Tibial artery (tissue), 4 donors: ENCODE measurements around the gene ZNF646.

ENCODE experiments used
- DNase-seq, 2 donors: peaks; one replicate each; pipeline ENCODE4 v3.0.0-alpha.2; 2019
- H3K27ac ChIP-seq, 2 donors: fragments of 200-600 bp; sonication (generic) in 1 of 2; 1 replicate in 1 of 2; 2 replicates in 1 of 2; pipeline ENCODE4 v1.5.1; 2018 to 2019; ENCODE audit warnings: mild to moderate bottlenecking in 1 of 2
- H3K27me3 ChIP-seq, 2 donors: fragments of 200-600 bp; sonication (generic) in 1 of 2; one replicate each; pipeline versions ENCODE4 v1.5.1 to v1.6.0; 2016 to 2019
- H3K36me3 ChIP-seq, 3 donors: fragments of 200-600 bp; sonication (generic) in 2 of 3; one replicate each; pipeline ENCODE4 v1.5.1; 2016 to 2019; ENCODE audit warnings: mild to moderate bottlenecking in 2 of 3
- H3K4me1 ChIP-seq, 4 donors: fragments of 200-600 bp; sonication (generic) in 2 of 4; 1 replicate in 3 of 4; 2 replicates in 1 of 4; pipeline ENCODE4 v1.5.1; 2016 to 2019
- H3K4me3 ChIP-seq, 2 donors: fragments of 200-600 bp; sonication (generic) in 1 of 2; 1 replicate in 1 of 2; 2 replicates in 1 of 2; pipeline ENCODE4 v1.5.1; 2018 to 2019; ENCODE audit warnings: mild to moderate bottlenecking in 2 of 2
- H3K9me3 ChIP-seq, 3 donors: fragments of 200-600 bp; sonication (generic) in 1 of 3; one replicate each; pipeline ENCODE4 v1.5.1; 2016 to 2019
- CTCF ChIP-seq, 2 experiments: fragments of 200-600 bp in 1 of 2; fragments of 450-650 bp in 1 of 2; IDR thresholded peaks; one replicate each; pipeline ENCODE4 v1.5.1; 2017 to 2019; ENCODE audit warnings: antibody characterized with exemption in 2 of 2, mild to moderate bottlenecking in 1 of 2, moderate library complexity in 1 of 2
- intact Hi-C: fragments of 100-400 bp; cut with DNase I; formaldehyde crosslinking; loops from one replicate; pipeline ENCODE4 v1.15.0; 2023; ENCODE audit warnings: low total_unique reads

The ZNF646 gene

GRCh38 chr16:31073142-31073969 is 866 bp upstream of the ZNF646 start:
- intact Hi-C loops: loop anchor here (5.0 to 10.0 kb wide), 2 partner anchors 86 to 371 kb away; partner anchors contain the start of genes HSD3B7 and ZNF843
- H3K27me3 ChIP-seq: no peaks in the 10 kb centered on the region
- peak overlapping the region; percentile 89 to 95 for H3K27ac ChIP-seq
- H3K36me3 ChIP-seq: peaks cover 15 to 23% (median 23%) of the 10 kb centered on the region in 3 donors
- H3K4me1 ChIP-seq: peaks cover 0 to 32% (median 23%) of the 10 kb centered on the region in 4 donors
- peak; percentile 91 to 94 for DNase-seq
- TF ChIP-seq CTCF (IDR thresholded peaks at IDR 0.05): no peak
- no peaks in the 10 kb centered on the region for H3K9me3 ChIP-seq
- peak overlapping the region; percentile 90 to 91 for H3K4me3 ChIP-seq

GRCh38 chr16:31074814-31075183 is 577 bp downstream of the ZNF646 start:
- Histone ChIP-seq H3K4me3 (peak overlapping the region; percentile 90 to 91), H3K4me1 (peaks cover 0 to 32% (median 23%) of the 10 kb centered on the region in 4 donors), H3K27me3 (no peaks in the 10 kb centered on the region), H3K36me3 (peaks cover 28 to 38% (median 37%) of the 10 kb centered on the region in 3 donors), H3K9me3 (no peaks in the 10 kb centered on the region), H3K27ac (peak overlapping the region; percentile 89 to 95)
- no peak for TF ChIP-seq CTCF (IDR thresholded peaks at IDR 0.05)
- DNase-seq: no peak
- intact Hi-C loops: loop anchor here (2.0 to 10.0 kb wide), 3 partner anchors 40 to 370 kb away; partner anchors contain the start of genes HSD3B7 and ZNF843

- TF ChIP-seq CTCF (IDR thresholded peaks at IDR 0.05): no peak
- peaks cover 0 to 31% (median 23%) of the 10 kb centered on the region in 4 donors for H3K4me1 ChIP-seq
- no peaks in the 10 kb centered on the region for H3K9me3 ChIP-seq
- no peaks in the 10 kb centered on the region for H3K27me3 ChIP-seq
- DNase-seq: no peak
- no peak overlapping the region for H3K4me3 ChIP-seq
- intact Hi-C loops: loop anchor here (10.0 kb wide), 1 partner anchor 368 kb away; the partner anchor contains the start of gene ZNF843
- peaks cover 42 to 53% (median 53%) of the 10 kb centered on the region in 3 donors for H3K36me3 ChIP-seq
- no peak overlapping the region for H3K27ac ChIP-seq
These were observed 2.1 kb downstream of the ZNF646 start for GRCh38 chr16:31076319-31076718.

GRCh38 chr16:31077024-31077423 is 2.8 kb downstream of the ZNF646 start:
- H3K27ac ChIP-seq: no peak overlapping the region
- H3K4me1 ChIP-seq: peaks cover 0 to 31% (median 25%) of the 10 kb centered on the region in 4 donors
- DNase-seq: no peak
- no peak for TF ChIP-seq CTCF (IDR thresholded peaks at IDR 0.05)
- intact Hi-C loops: loop anchor here (10.0 kb wide), 1 partner anchor 368 kb away; the partner anchor contains the start of gene ZNF843
- no peaks in the 10 kb centered on the region for H3K9me3 ChIP-seq
- no peak overlapping the region for H3K4me3 ChIP-seq
- H3K27me3 ChIP-seq: no peaks in the 10 kb centered on the region
- H3K36me3 ChIP-seq: peaks cover 43 to 60% (median 56%) of the 10 kb centered on the region in 3 donors

- no peak for TF ChIP-seq CTCF (IDR thresholded peaks at IDR 0.05)
- DNase-seq: no peak
- Histone ChIP-seq H3K36me3 (peaks cover 43 to 68% (median 61%) of the 10 kb centered on the region in 3 donors), H3K27me3 (no peaks in the 10 kb centered on the region), H3K4me1 (peaks cover 0 to 28% (median 20%) of the 10 kb centered on the region in 4 donors), H3K27ac (no peak overlapping the region), H3K9me3 (no peaks in the 10 kb centered on the region), H3K4me3 (no peak overlapping the region)
- intact Hi-C loops: loop anchor here (10.0 kb wide), 1 partner anchor 367 kb away; the partner anchor contains the start of gene ZNF843
These were observed 3.6 kb downstream of the ZNF646 start for GRCh38 chr16:31077592-31078396.
